Measurements from ENCODE around the gene ERBB2.
A peak's percentile ranks its signal among the peaks of the same experiment; 100 is the strongest.

The ERBB2 gene

DNA sequence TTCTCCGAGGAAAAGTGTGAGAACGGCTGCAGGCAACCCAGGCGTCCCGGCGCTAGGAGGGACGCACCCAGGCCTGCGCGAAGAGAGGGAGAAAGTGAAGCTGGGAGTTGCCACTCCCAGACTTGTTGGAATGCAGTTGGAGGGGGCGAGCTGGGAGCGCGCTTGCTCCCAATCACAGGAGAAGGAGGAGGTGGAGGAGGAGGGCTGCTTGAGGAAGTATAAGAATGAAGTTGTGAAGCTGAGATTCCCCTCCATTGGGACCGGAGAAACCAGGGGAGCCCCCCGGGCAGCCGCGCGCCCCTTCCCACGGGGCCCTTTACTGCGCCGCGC is at the start of gene ERBB2:
ERBB2 (plus strand) TSS at position 247 of the 330 bp plus-strand sequence. CDS start 175 bp downstream, outside the sequence.
- no peak for DNase-seq

DNA sequence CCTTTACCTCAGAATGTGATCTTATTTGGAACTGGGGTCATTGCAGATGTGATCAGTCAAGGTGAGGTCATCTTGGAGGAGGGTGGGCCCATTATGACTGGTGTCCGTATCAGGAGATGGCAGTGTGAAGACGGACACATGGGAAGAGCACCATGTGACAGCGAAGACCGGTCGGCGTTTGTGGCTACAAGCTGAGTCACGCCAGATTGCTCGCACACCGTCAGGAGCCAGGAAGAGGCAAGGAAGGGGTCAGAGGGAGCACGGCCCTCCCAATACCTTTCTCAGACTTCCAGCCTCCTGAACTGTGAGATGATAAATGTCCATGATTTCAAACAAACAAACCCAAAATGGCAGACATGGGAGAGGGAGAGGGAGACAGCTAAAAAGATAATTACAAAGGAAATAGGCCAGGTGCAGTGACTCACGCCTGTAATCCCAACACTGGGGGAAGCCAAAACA is 49.7 kb upstream of the ERBB2 start:
- no peak for DNase-seq

DNA sequence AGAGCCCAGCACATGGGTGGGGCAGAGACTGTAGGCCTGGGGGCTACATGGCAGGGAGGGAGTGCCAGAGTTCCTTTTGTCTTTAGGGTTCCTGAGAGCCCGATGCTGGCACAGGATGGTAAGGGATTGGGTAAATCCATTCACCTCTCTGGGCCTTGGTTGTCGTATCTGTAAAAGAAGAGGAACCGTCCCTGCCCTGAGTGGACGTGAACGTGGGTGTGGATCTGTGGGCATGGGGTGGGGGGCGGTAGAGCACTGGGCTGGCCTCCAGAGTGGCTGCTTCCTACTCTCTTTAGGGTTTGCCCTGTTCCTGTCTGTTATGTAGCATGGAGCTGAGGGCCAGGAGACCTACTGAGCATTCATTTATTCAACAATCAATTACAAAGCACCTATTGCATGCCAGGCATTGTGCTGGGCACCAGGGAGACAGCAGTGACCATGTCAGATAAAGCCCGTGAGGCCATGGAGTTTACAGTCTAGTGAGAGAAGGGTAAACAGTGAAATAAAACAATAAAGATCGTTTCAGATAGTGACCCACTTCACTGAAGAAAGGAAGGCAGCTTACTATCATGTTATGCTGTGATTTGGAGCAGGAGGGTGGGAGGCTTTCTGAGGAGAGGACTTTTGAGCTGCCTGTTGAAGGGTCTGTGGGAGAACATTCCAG is 47.8 kb upstream of the ERBB2 start:
- no peak for DNase-seq

DNA sequence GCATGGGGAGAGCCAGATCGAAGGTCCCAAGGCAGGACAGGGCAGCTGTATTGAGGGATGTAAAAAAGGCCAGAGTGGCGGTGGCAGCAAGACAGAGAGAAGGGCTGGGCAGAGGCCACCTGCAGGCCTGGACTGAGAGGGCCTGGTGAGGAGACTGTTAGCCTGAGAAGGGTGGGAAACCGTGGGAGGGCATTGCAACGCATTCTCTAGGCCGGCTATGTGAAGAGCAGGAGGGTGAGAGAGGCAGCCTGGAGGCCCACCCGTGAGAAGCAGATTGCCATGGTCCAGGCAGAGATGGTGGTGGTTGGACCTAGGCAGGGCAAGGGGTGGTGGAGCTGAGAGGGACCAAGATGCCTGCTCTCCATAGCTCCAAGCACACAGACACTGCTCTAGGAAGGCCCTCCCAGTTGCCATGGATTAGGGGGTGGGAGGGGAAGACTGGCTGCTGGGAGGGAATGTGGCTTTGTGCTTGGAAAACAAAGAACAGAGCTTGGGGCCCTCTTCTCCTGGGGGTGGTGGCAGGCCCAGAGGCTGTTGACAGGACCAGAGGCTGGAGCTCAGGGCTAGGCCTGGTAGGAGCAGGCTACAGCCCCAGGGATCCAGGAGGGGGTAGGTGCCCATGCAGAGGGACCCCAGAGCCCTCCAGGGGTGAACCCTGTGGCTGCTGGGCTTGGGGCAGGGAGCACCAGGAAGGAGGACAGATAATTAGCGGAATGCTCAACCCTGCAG is 47.1 kb upstream of the ERBB2 start:
- no peak for DNase-seq

DNA sequence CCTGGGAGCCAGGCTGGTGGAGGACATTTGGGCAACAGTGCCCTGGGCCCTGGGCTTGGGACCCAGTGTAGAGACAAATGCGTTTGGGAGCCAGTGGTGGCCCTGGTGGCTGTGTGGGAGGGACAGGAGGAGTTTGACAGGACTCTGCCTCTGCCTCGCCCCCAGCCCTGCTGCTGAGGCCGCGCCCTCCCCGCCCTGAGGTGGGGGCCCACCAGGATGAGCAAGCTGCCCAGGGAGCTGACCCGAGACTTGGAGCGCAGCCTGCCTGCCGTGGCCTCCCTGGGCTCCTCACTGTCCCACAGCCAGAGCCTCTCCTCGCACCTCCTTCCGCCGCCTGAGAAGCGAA is 46.6 kb upstream of the ERBB2 start:
- no peak for DNase-seq

DNA sequence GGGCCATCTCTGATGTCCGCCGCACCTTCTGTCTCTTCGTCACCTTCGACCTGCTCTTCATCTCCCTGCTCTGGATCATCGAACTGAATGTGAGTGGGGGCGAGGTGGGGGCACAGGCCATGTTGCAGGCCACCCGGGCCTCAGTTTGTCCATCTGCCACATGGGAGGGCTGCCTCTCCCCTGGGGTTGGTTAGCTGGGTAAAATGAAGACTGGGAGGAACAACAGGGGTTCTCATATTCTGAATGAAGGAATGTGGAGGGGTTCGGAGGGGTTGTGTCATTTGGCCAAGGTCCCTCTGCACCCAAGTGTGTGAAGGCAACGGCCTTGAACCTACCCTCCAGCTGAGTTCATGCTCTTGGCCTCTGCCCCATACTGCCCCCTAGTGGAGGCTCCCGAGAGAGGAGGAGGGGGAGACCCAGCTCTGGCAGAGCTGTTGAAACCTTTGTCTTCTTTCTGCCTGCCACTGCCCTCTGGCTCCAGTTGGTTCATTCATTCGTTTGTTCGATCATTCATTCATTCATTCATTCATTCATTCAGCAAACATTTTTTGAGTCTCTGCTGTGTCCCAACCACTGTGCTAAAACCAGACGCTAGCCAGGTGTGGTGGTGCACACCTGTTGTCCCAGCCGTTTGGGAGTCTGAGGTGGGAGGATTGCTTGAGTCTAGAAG is 46.1 kb upstream of the ERBB2 start:
- DNase-seq = peak; percentile 80

DNA sequence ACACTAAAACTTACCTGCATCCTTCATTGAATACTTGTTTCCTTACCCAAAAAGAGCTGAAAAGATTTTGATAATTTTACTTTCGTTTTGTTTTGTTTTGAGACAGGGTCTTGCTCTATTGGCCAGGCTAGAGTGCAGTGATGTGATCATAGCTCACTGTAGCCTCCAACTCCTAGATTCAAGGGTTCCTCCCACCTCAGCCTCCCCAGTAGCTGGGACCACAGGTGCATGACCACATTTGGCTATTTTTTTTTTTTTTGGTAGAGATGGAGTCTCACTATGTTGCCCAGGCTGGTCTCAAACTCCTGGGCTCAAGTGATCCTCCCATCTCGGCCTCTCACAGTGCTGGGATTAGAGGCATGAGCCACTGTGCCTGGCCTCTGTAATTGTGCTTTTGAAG is 44.8 kb upstream of the ERBB2 start:
- DNase-seq = no peak

DNA sequence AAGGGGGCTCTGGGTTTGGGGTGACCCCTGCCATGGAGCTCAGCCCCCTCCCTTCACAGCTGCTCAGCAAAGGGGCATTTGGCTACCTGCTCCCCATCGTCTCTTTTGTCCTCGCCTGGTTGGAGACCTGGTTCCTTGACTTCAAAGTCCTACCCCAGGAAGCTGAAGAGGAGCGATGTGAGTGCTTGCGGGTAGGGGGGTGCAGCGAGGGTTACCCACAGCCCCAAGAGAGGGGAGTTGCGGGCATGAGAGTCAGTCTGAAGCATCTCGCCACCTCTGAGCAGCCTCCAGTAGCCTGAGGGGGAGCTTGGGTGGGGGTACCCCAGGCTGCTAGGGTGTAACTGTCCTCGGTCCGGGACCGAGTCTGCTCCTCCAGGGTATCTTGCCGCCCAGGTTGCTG is 41.5 kb upstream of the ERBB2 start:
- no peak for DNase-seq

DNA sequence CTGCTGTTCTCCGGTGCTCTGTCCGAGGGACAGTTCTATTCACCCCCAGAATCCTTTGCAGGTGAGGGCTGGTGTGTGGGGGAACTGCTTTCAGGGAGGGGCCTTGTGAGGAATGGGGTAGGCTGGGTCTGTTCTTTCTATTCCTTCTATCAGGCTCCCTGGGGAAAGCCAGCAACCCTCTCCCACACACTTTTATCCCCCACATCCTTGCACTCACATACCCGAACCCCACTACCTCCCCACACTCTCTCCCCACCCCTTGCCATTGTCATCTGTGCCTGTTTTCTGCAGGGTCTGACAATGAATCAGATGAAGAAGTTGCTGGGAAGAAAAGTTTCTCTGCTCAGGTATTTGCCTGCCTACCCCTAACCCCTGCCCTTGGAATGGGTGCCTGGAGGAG is 41.1 kb upstream of the ERBB2 start:
- no peak for DNase-seq

DNA sequence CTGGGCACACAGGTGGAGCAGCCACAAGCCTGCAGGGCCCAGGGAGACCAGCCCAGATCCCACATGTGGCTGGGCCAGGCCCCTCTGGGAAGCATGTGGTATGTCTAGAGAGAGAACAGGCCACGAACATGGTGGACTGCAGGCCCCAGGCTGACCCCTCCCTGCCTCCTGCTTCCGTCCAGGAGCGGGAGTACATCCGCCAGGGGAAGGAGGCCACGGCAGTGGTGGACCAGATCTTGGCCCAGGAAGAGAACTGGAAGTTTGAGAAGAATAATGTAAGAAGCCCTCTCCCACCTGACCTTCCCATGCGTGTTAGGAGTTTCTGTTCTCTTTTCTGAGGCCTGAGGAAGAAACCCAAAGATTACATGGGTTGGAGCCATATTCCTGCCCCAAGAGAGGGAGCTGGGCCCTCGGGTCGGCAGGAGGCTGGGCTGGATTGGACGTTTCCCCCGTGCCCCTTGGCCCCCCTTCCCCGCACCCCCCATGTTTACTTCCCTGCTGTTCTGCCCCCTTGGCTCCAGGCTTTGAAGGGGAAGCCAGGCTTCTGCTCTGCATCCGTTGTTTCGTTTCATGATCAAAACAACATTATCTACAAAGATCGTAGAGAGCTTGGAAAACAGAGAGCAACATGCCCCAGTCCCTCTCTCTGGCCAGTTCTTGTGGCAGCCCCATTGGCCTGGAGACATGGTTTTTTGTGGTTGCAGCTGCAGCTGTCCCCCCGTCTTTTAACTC is 40.4 kb upstream of the ERBB2 start:
- no peak for DNase-seq

DNA sequence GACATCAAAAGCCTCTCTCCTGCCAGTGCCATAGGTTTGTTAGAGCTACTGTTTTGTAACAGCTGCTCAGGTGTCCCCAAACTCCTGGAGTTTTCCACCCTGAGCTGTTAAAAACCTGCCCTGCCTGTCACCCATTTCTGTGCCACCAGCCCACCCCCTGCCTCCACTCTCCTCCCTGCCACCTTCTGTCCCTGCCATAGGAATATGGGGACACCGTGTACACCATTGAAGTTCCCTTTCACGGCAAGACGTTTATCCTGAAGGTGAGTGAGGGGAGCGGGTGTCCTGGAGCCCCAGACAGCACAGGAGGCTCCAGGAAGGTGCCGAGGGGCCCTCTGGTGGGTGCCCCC is 39.9 kb upstream of the ERBB2 start:
- DNase-seq = no peak

DNA sequence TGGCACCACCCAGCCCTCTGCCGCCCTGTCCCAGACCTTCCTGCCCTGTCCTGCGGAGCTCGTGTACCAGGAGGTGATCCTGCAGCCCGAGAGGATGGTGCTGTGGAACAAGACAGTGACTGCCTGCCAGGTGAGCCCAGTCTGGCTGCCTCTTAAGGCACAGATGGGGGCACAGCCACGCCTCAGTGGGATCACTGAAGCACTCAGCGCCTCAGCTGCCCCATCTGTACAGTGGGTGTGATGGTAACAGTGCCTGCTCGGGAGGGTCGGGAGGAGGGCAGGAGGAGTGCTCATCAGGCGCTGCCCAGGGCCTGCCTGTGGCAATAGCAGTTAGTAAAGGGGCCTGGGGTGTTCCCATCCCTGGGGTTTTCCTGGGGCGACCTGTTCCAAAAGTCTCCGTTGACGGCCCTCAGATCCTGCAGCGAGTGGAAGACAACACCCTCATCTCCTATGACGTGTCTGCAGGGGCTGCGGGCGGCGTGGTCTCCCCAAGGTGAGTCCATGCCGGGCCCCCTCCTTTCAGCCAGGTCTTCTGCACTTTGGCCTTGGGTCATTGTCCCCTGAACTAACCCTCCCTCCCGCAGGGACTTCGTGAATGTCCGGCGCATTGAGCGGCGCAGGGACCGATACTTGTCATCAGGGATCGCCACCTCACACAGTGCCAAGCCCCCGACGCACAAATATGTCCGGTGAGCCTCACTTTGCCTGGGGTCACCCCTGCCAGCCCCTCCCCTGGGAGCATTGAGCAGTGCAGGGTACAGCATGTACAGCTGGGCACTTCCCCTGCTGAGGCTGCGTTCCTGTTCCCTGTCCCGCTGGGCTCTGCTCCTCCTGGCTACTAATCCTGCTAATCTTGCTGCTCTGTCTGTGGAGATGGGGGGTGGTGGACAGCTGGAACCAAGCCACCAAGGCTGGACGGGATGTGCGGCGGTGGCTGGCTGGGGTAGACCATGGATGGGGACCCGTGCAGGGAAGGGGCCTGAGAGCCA is 39.2 kb upstream of the ERBB2 start:
- no peak for DNase-seq

DNA sequence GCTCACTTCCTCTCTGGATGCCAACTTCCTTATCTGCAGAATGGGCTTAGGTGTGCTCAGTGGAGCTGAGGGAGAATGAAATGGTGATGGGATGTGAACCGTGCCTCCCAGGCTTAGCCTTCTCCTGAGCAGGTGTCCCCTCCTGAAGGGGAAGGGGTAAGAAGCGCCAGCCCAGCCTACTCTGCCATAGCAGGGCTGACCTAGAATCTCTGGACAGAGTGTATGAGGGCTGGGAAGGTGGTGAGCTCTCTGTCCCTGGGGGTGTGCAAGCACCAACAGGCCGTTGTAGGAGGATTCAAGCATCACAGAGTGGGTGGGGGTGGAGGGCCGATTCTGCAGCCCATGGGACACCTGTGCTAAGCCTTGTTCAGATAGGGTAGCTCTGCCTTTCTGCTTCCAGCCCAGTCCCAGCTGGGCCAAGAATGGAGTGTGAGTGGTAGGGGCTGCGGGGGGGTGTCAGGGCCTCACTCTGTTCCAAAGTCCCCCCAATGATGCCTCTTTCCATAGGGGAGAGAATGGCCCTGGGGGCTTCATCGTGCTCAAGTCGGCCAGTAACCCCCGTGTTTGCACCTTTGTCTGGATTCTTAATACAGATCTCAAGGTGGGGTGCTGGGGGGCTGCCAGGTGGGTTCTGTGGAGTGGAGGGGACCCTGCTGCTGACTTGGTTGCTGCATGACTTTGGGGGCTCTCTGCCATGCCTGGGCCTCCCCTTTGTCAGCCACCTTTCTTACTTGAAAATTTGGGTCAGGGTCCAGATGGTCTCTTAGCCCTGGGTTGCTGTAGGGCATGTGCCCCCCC is 37.9 kb upstream of the ERBB2 start:
- DNase-seq = no peak

DNA sequence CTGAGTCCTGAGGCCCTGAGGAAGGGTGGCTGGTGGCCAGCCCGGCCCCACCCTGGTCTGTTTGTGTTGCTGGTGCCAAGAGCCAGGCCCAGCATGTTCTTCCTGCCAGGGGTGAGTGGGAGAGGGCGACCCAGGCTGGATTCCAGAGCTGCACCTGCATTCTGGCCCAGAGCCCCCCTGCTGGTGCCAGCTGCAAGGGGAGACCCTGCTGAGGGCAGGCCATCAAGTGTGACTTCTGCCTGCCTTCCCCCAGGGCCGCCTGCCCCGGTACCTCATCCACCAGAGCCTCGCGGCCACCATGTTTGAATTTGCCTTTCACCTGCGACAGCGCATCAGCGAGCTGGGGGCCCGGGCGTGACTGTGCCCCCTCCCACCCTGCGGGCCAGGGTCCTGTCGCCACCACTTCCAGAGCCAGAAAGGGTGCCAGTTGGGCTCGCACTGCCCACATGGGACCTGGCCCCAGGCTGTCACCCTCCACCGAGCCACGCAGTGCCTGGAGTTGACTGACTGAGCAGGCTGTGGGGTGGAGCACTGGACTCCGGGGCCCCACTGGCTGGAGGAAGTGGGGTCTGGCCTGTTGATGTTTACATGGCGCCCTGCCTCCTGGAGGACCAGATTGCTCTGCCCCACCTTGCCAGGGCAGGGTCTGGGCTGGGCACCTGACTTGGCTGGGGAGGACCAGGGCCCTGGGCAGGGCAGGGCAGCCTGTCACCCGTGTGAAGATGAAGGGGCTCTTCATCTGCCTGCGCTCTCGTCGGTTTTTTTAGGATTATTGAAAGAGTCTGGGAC is 37.1 kb upstream of the ERBB2 start:
- DNase-seq = no peak

DNA sequence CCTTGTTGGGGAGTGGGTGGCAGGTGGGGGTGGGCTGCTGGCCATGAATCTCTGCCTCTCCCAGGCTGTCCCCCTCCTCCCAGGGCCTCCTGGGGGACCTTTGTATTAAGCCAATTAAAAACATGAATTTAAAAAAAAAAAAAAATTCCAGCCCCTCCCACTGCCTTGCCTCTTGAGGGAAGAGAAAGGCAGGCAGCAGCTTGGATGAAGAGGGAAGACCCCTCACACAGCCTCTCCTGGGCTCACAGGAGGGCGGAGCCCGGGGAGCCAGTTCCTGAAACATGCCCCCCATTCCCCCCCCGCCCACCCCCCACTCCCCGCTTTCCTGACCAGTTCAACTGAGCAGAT is 36.5 kb upstream of the ERBB2 start:
- DNase-seq = no peak

DNA sequence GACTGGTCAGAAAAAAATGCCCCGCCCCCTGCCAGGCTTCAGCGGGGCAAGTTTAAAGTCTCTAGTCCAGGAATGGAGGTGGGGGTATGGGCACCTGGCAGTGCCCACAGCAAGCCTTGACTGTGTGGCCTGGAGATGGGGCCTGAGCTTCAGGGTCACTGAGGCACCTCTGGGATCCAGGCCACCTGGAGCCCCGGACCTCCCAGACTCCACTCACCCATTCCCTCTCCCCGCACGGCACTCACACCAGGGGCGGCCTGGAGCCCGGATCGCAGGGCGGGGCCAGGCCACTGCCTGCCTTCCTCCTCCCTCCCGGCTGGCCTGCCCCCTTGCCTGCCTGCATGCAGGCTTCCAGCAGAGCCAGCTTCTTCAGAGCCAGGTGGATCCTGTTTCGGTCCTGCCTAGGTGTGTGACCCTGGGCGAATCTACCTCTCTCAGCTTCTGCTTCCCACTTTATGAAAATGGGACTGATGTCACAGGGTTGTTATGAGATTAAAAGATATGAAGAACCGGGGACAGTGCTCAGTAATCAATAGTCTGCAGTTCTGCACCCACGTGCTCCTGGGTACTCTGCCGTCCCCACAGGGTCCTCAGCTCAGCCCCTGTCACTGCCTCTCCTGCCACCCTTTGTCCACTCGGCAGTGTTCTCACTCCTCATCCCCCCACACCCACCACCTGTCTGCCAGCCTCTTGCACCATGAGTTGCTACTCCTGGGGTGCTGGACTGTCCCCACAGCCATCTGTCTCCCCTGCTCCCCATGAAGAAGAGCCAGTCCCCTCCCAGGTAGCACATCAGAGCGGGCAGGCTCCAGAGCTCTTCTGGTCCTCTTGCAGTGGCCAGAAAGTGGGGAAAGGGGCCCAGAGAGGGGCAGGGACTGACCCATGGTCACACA is 35.9 kb upstream of the ERBB2 start:
- DNase-seq = no peak

DNA sequence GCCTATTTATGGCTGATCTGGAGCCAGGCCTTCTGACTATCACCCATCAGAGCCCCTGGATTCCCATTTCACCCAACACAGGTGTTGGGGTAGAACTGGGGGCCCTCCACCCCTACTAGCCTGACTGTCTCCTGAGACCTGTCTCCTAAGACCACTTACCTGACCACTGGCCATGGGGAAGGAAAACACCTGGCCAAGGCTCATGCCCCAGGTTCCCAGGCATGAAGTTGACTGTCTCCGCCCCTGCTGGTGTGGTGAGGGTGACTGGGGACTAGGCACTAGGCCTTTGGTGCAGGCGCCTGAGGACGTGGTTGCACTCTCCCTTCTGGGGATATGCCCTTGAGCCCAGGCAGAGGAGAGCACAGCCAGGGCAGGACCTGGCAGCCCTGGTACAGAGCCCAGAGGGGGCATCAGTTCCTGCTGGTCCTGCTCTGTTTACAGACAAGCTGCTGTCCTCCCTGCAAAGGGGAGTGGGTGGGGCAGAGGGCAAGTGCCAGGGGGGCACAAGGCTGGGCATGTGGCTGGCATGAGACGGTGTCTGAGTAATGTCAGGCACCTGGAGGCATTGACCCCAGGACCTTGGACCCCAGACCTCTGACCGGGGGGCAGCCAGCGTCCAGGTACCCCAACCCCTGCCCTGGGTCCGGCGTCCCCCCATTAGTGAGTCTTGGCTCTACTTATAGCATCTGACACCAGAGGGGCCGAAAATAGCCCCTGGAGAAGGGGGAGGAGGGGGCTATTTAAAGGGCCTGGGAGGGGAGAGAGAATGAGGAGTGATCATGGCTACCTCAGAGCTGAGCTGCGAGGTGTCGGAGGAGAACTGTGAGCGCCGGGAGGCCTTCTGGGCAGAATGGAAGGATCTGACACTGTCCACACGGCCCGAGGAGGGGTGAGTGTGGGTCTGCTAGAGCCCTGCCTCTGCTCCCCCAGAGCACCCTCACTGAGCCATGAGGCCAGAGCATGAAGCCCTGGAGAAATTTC is 35.0 kb upstream of the ERBB2 start, which contains the start of gene TCAP:
TCAP (plus strand) TSS at position 769 of the 981 bp plus-strand sequence; CDS start at position 780, 11 bp downstream.
- no peak for DNase-seq

DNA sequence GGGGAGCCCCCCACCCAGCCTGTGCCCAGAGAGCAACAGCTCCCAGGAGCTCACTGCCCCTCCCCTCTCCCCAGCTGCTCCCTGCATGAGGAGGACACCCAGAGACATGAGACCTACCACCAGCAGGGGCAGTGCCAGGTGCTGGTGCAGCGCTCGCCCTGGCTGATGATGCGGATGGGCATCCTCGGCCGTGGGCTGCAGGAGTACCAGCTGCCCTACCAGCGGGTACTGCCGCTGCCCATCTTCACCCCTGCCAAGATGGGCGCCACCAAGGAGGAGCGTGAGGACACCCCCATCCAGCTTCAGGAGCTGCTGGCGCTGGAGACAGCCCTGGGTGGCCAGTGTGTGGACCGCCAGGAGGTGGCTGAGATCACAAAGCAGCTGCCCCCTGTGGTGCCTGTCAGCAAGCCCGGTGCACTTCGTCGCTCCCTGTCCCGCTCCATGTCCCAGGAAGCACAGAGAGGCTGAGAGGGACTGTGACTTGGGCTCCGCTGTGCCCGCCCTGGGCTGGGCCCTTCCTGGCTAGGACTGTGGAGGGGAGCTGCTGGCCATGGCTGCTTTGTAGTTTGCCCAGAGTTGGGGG is 34.1 kb upstream of the ERBB2 start:
- no peak for DNase-seq
